ENCODE measurements around the gene ITSN1.

- TF ChIP-seq CTCF (IDR thresholded peaks at IDR 0.05) = no peak
- no peak for TF ChIP-seq POLR2A (IDR thresholded peaks at IDR 0.05)
Measured at GRCh38 chr21:33850401-33850800, 208.1 kb downstream of the ITSN1 start.

Measured in thyroid gland (tissue), 4 donors.